ENCODE results near the gene PARD6B.
A peak's percentile ranks its signal among the peaks of the same experiment; 100 is the strongest.
"Not testable (repeated sequence)": the region's sequence is repeated elsewhere in the genome, so short reads cannot be mapped to it uniquely, and the experiment has no call there.

Gene PARD6B

GRCh38 chr20:50774515-50774914, 43.1 kb downstream of the PARD6B start:
- no peak for DNase-seq (ENCODE audit: low spot score)

DNA sequence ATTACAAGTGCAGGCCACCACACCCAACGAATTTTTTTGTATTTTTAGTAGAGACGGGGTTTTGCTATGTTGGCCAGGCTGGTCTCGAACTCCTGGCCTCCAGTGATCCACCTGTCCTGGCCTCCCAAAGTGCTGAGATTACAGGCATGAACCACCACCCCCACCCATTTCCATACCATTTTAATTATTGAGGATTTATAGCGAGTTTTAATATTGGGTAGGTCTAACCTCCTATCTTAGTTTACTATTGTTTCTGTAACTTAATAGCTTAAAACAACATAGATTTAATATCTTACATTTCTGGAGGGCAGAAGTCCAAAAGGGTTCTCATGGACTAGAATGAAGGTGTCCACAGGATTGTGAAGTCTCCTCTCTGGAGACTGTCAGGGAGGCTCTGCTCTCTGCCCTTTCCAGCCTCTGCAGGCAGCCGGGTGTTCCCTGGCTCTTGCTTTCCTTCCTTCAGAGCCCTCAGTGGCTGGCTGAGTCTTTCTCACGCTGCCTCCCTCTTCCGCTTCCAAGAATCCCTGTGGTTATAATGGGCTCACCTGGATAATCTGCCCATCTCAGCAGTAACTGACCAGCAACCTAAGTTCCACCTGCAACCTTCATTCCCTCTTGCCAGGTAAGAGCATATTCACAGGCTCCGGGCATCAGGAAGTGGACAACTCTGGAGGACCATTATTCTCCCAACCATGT, 44.9 kb downstream of the PARD6B start:
- DNase-seq (ENCODE audit: low spot score): no peak

DNA sequence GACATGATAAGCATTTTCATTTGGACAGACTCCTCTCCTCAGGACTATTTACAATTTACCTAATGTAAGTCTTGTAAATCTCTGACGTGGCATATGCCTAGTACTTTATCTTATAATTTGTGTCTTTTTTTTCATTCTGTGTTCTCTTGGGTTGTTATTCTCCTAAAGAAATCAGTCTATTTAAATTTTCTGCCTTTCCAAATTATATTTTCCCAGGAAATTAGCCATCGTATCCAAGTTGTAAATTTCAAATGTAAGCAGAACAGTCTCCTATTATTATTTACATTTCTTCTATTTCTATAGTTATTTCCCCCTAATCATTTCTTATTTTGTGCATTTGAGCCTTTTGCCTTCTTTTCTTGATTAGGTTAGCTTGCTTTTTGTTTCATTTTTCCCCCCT, 46.0 kb downstream of the PARD6B start:
- no peak for DNase-seq (ENCODE audit: low spot score)

GRCh38 chr20:50778994-50779393, 47.6 kb downstream of the PARD6B start:
- DNase-seq (ENCODE audit: low spot score): not testable (repeated sequence)

- DNase-seq (ENCODE audit: low spot score): no peak
These were observed 52.0 kb downstream of the PARD6B start for GRCh38 chr20:50783390-50783789.

DNA sequence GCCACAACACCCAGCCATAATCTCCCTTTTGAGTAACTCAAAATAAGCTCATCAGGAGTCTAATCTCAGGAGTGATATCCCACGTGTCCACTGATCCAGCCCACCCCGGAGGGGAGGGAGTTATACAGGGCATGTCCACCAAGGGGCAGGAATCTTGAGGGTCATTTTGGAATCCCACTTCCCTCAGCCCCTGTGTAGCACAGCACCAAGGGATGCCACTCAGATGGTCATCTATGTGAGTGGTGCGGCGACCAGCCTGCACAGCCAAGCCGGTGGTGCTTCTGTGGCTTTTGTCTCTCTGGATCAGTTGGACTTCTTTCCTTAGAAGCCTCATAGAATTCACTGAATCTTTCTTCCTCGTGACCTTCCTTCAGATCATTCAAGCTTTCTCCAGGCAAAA, 52.5 kb downstream of the PARD6B start:
- DNase-seq (ENCODE audit: low spot score): no peak

- no peak for DNase-seq (ENCODE audit: low spot score)
These were observed 53.1 kb downstream of the PARD6B start for GRCh38 chr20:50784464-50784863.

DNA sequence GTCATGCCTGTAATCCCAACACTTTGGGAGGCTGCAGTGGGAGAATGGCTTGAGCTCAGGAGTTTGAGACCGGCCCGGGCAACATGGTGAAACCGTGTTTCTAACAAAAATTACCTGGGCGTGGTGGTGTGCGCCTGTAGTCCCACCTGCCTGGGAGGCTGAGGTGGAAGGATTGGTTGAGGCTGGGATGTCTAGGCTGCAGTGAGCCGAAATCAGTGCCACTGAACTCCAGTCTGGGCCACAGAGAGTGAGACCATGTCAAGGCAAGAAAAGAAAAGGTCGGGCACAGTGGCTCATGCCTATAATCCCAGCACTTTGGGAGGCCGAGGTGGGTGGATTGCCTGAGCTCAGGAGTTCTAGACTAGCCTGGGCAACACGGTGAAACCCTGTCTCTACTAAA, 55.3 kb downstream of the PARD6B start:
- DNase-seq (ENCODE audit: low spot score): no peak

DNA sequence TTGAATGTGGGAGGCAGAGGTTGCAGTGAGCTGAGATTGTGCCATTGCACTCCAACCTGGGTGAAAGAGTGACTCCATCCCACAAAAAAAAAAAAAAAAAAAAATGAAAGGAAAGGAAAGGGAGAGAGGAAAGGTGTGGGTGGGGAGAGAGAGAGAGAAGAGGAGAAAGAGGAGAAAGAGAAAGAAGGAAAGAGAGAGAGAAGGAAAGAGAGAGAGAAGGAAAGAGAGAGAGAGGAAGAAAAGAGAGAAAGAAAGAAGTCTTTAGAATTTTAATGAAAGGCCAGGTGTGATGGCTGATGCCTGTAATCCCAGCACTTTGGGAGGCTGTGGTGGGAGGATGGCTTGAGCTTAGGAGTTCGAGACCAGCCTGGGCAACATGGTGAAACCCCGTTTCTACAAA, 55.8 kb downstream of the PARD6B start:
- no peak for DNase-seq (ENCODE audit: low spot score)

DNA sequence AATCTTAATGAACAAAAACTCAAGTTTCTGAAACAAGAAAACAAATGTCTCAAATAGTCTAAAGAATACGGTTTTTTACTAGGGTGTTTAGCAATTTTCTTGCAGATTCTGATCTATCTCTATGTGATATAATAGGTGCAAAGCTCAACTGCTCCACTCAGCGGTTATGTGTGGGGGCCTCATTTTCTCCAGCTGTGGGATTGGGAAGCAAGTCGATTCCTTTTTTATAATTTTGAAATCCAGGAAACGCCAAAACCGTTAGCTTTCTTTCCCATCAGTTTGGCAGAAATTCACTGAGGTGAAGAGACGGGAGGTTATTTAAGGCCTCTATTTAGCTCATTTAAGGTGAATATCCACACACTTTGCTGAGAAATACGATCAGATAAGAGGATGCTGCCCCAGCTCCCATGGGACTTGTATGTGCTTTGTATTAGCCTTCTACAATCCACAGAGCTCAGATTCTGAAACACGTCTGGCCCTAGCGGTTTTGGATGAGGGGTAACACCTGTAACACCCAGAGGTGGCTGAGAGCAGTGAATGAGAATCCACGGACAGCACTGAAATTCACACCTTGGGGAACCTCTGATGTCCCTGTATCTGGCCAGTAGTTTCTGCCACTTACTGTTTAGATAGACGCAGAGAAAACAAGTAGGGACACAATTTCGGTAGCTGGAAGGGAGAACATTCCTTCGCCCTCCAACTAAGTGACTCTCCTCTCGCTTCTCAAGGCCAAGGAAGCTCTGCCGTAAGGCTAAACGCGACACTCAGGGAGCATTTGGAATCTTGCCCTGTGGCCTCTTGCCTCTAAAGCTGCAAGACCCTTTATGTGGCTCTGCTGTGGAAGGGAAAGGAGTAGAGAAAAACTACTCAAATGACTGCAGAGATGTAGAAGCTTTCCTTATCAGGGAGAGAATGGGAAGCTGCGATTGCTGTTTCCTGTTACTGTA, 56.9 kb downstream of the PARD6B start:
- peak; percentile 78 for DNase-seq (ENCODE audit: low spot score)

- no peak for DNase-seq (ENCODE audit: low spot score)
These were observed 58.7 kb downstream of the PARD6B start for GRCh38 chr20:50789968-50790650.

DNA sequence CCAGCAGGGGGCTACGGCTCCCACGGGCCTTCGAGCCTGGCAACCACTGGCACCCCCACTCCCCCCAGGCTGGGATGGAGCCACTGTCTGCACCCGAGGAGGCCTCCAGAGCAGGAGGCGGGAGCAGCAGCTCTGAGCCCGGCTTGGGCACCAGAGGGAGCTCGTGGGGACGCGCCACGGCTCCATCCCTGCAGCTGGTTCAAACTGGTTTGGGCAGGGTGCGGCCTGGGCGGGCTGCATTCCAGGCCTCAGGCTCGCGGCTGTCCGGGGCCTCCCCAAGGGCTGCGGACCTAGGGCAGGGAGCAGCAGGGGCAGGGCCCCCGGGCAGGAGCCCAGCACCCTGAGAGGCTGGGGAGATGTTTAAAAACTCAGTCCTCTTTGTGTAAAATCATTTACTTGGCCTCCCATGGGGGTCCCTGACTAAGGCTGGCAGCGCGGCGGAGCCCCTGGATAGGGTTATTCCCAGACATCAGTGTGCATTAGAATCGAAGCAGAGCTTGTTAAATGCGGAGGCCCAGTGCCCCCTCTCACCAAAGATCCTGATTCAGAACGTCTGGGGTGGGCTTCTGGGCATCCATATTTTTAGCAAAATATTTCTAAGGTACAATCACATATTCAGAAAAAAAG, 59.4 kb downstream of the PARD6B start:
- DNase-seq (ENCODE audit: low spot score): peak; percentile 91

GRCh38 chr20:50792708-50793574, 61.6 kb downstream of the PARD6B start:
- peak; percentile 38 for DNase-seq (ENCODE audit: low spot score)

DNA sequence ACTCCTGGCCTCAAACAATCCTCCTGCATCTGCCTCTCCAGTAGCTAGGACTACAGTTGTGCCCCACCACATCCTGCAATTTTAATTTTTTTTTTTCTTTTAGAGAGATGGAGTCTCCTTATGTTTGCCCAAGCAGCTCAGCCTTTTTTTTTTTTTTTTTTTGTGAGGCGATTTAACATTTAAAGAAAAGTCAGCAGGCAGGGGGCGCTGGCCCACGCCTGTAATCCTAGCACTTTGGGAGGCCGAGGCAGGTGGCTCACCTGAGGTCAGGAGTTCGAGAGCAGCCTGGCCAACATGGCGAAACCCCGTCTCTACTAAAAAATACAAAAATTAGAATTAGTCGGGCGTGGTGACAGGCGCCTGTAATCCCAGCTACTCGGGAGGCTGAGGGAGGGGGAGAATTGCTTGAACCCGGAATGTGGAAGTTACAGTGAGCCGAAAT, 62.2 kb downstream of the PARD6B start:
- peak; percentile 74 for DNase-seq (ENCODE audit: low spot score)

- no peak for DNase-seq (ENCODE audit: low spot score)
These were observed 62.9 kb downstream of the PARD6B start for GRCh38 chr20:50794181-50794845.

- peak; percentile 87 for DNase-seq (ENCODE audit: low spot score)
These were observed 63.7 kb downstream of the PARD6B start, which contains the start of gene BCAS4 for GRCh38 chr20:50794846-50795634. BCAS4 (plus strand) TSS chr20:50795061; CDS start chr20:50795084, 23 bp downstream.

DNA sequence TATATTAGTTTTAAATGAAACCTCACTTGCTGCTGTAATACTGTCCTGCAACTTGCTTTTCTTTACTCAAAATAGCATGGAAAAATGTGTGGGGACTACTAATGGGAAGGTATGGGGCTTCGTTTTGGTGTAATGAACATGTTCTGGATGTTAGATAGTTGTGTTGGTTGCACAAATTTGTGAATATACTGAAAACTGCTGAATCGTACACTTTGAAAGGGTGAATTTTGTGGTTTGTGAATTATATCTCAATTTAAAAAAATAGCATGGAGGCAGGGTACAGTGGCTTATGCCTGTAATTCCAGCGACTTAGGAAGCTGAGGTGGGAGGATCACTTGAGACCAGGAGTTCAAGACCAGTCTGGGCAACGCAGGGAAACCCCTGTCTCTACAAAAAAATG, 65.8 kb downstream of the PARD6B start:
- DNase-seq (ENCODE audit: low spot score): no peak

DNA sequence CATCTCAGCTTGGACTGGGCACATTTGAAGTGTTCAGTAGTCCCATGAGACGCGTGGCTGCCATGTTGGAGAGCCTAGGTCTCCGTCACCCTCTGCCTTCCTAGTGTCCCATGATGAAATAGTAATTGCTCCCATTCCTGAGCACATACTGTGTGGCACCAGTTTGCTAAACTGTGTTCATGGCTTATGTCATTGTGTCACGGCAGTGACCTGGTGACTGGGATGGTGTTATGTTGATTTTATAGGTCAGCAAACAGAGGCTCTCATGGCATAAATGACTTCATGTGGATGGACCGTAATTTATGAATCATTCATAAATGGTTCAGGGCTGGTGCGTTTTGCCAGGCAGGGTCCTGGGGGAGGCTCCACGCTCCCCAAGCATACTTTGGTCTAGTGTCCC, 67.3 kb downstream of the PARD6B start:
- DNase-seq (ENCODE audit: low spot score): no peak
